H1 (cell line): ENCODE measurements around the gene RPS18. TPM values are rescaled to one million over a fixed set of nuclear protein-coding genes. Genes with fewer than 3 reads are reported as not detected.
A peak's percentile ranks its signal among the peaks of the same experiment; 100 is the strongest.

Experiments used
- CTCF ChIA-PET: fragments of 300-600 bp; sonication (Branson Sonifier 250); formaldehyde crosslinking; loops from one replicate; lab custom pipeline; 2021; ENCODE audit not compliant: partially characterized antibody; lab: Charles Lee
- POLR2A ChIA-PET: fragments of 300-600 bp; sonication (Branson Sonifier 250); formaldehyde crosslinking; loops from one replicate; lab custom pipeline; 2021; ENCODE audit warnings: inconsistent platforms; ENCODE audit not compliant: partially characterized antibody; lab: Charles Lee
- DNase-seq, 2 experiments: peaks; one replicate each; pipeline versions ENCODE4 v3.0.0 to v3.0.0-alpha.2; 2010 to 2022; ENCODE audit warnings: low spot score in 2 of 2, low read depth in 1 of 2, mixed read lengths in 1 of 2
- FAIRE-seq: peaks from 2 replicates; lab custom pipeline; 2011; peaks lifted over from hg19 to GRCh38; lab: Jason Lieb, UNC
- H2AFZ ChIP-seq: 2 replicates; pipeline ENCODE4 v1.8.1; 2012; ENCODE audit warnings: low read length, inconsistent platforms
- H2AK5ac ChIP-seq: 2 replicates; pipeline ENCODE4 v1.6.1; 2013; ENCODE audit warnings: low read depth, low read length
- H2BK120ac ChIP-seq: replicated peaks from 2 replicates; pipeline ENCODE3; 2013; ENCODE audit warnings: low read depth, low read length, inconsistent platforms
- H2BK12ac ChIP-seq: 2 replicates; pipeline ENCODE4 v1.6.1; 2013; ENCODE audit warnings: low read depth, low read length
- H2BK15ac ChIP-seq: 2 replicates; pipeline ENCODE4 v1.6.1; 2013; ENCODE audit warnings: low read length
- H2BK20ac ChIP-seq: 2 replicates; pipeline ENCODE4 v1.6.1; 2013; ENCODE audit warnings: low read length
- H2BK5ac ChIP-seq: 2 replicates; pipeline ENCODE4 v1.6.1; 2013; ENCODE audit warnings: low read depth, low read length
- H3K14ac ChIP-seq: 2 replicates; pipeline ENCODE4 v1.6.1; 2013; ENCODE audit warnings: inconsistent platforms; ENCODE audit not compliant: insufficient read length
- H3K18ac ChIP-seq: 2 replicates; pipeline ENCODE4 v1.6.1; 2013; ENCODE audit warnings: low read length; ENCODE audit errors: extremely low read depth
- H3K23ac ChIP-seq: 2 replicates; pipeline ENCODE4 v1.6.1; 2013; ENCODE audit warnings: inconsistent platforms; ENCODE audit not compliant: insufficient read length
- H3K23me2 ChIP-seq: 2 replicates; pipeline ENCODE4 v1.6.1; 2013; ENCODE audit warnings: low read depth, low read length
- H3K27ac ChIP-seq: 2 replicates; pipeline ENCODE4 v1.6.1; 2011; ENCODE audit warnings: low read depth, low read length, inconsistent platforms
- H3K27me3 ChIP-seq, 4 experiments: replicated peaks in 1 of 4; 1 replicate in 1 of 4; 2 replicates in 3 of 4; pipeline versions ENCODE4 v1.6.1 to v1.8.1; 2011 to 2013; ENCODE audit warnings: low read length in 3 of 4, mild to moderate bottlenecking in 3 of 4, inconsistent platforms in 2 of 4, mixed read lengths in 2 of 4, moderate library complexity in 1 of 4; ENCODE audit not compliant: control insufficient read depth in 3 of 4, insufficient read depth in 3 of 4; ENCODE audit errors: extremely low read depth in 1 of 4
- H3K36me3 ChIP-seq, 4 experiments: 2 replicates each; pipeline versions ENCODE4 v1.6.1 to v1.8.1; 2011 to 2013; ENCODE audit warnings: mild to moderate bottlenecking in 4 of 4, low read length in 3 of 4, moderate library complexity in 2 of 4, control low read depth in 1 of 4, inconsistent platforms in 1 of 4; ENCODE audit not compliant: insufficient read depth in 4 of 4, control insufficient read depth in 2 of 4
- H3K4ac ChIP-seq: replicated peaks from 2 replicates; pipeline ENCODE3; 2013; ENCODE audit warnings: low read length, low read depth, mixed read lengths, inconsistent platforms; ENCODE audit not compliant: insufficient read length
- H3K4me1 ChIP-seq, 4 experiments: replicated peaks in 1 of 4; 1 replicate in 1 of 4; 2 replicates in 3 of 4; pipeline versions ENCODE4 v1.6.1 to v1.8.1; 2011 to 2013; ENCODE audit warnings: low read length in 3 of 4, inconsistent platforms in 2 of 4, mixed read lengths in 1 of 4; ENCODE audit not compliant: insufficient read depth in 4 of 4, control insufficient read depth in 3 of 4
- H3K4me2 ChIP-seq, 2 experiments: 2 replicates each; pipeline versions ENCODE4 v1.6.1 to v1.8.1; 2011 to 2013; ENCODE audit warnings: low read depth in 2 of 2, low read length in 2 of 2, control low read depth in 1 of 2, inconsistent platforms in 1 of 2, mild to moderate bottlenecking in 1 of 2; ENCODE audit not compliant: insufficient read depth in 1 of 2
- H3K4me3 ChIP-seq, 4 experiments: fragments of 200-600, 300-600 bp in 1 of 4; sonication (generic), shearing (Covaris generic), sonication (Bioruptor Twin) in 1 of 4; 2 replicates each; pipeline versions ENCODE4 v1.5.1 to v1.8.1; 2011 to 2016; ENCODE audit warnings: low read length in 4 of 4, low read depth in 3 of 4, control low read depth in 2 of 4, inconsistent platforms in 2 of 4, mild to moderate bottlenecking in 2 of 4, mixed read lengths in 1 of 4, moderate library complexity in 1 of 4; ENCODE audit not compliant: insufficient read depth in 2 of 4; ENCODE audit errors: extremely low read depth in 1 of 4
- H3K56ac ChIP-seq: replicated peaks from 2 replicates; pipeline ENCODE3; 2013; ENCODE audit warnings: low read depth, mild to moderate bottlenecking, mixed read lengths, low read length, inconsistent platforms; ENCODE audit not compliant: insufficient read length
- H3K79me1 ChIP-seq: 2 replicates; pipeline ENCODE4 v1.6.1; 2013; ENCODE audit warnings: low read depth, low read length, control low read depth
- H3K79me2 ChIP-seq, 2 experiments: 2 replicates each; pipeline versions ENCODE4 v1.6.1 to v1.8.1; 2012 to 2013; ENCODE audit warnings: low read length in 2 of 2, mild to moderate bottlenecking in 2 of 2, inconsistent platforms in 1 of 2; ENCODE audit not compliant: insufficient read depth in 2 of 2, control insufficient read depth in 1 of 2
- H3K9ac ChIP-seq, 4 experiments: replicated peaks in 1 of 4; 1 replicate in 1 of 4; 2 replicates in 3 of 4; pipeline versions ENCODE4 v1.6.1 to v1.8.1; 2011 to 2013; ENCODE audit warnings: low read depth in 3 of 4, low read length in 3 of 4, control low read depth in 2 of 4, mild to moderate bottlenecking in 2 of 4, moderate library complexity in 2 of 4, inconsistent platforms in 1 of 4; ENCODE audit errors: extremely low read depth in 1 of 4
- H3K9me3 ChIP-seq, 2 experiments: 2 replicates each; pipeline versions ENCODE4 v1.6.1 to v1.8.1; 2012 to 2013; ENCODE audit warnings: mild to moderate bottlenecking in 2 of 2, moderate library complexity in 2 of 2, control low read depth in 1 of 2, inconsistent platforms in 1 of 2, low read depth in 1 of 2, low read length in 1 of 2, mixed read lengths in 1 of 2; ENCODE audit not compliant: insufficient read depth in 2 of 2
- H4K20me1 ChIP-seq, 2 experiments: replicated peaks in 1 of 2; 2 replicates each; pipeline versions ENCODE3 to v1.8.1; 2011 to 2013; ENCODE audit warnings: inconsistent platforms in 2 of 2, low read length in 2 of 2, mild to moderate bottlenecking in 1 of 2; ENCODE audit not compliant: insufficient read depth in 2 of 2, control insufficient read depth in 1 of 2
- H4K5ac ChIP-seq: 2 replicates; pipeline ENCODE4 v1.6.1; 2013; ENCODE audit warnings: low read length, low read depth, mixed read lengths, inconsistent platforms; ENCODE audit not compliant: insufficient read length
- H4K8ac ChIP-seq: 2 replicates; pipeline ENCODE4 v1.8.0; 2013; ENCODE audit warnings: mild to moderate bottlenecking, moderate library complexity, low read length, inconsistent platforms; ENCODE audit not compliant: insufficient read depth; ENCODE audit errors: extremely low read depth
- H4K91ac ChIP-seq: replicated peaks from 2 replicates; pipeline ENCODE3; 2013; ENCODE audit warnings: low read length, mixed read lengths, inconsistent platforms; ENCODE audit not compliant: insufficient read length
- CBX8 ChIP-seq: fragments of 300-800, 300-1000 bp; sonication (generic); IDR thresholded peaks from 2 replicates; pipeline ENCODE4 v1.7.1; 2016; ENCODE audit warnings: low read depth, low read length, borderline replicate concordance
- CEBPB ChIP-seq: IDR thresholded peaks from 2 replicates; pipeline ENCODE4 v1.6.1; 2012; ENCODE audit warnings: low read depth, low read length
- EGR1 ChIP-seq: IDR thresholded peaks from 2 replicates; pipeline ENCODE4 v1.6.1; 2011; ENCODE audit warnings: low read depth, low read length, borderline replicate concordance
- EZH2 ChIP-seq: fragments of 200-600 bp; sonication (generic); IDR thresholded peaks from 2 replicates; pipeline ENCODE4 v1.7.1; 2012; ENCODE audit warnings: low read depth, mild to moderate bottlenecking, moderate library complexity, low read length, inconsistent platforms; ENCODE audit not compliant: severe bottlenecking
- TAF7 ChIP-seq: optimal IDR thresholded peaks from 2 replicates; pipeline ENCODE3; 2011; ENCODE audit warnings: low read depth, mild to moderate bottlenecking, inconsistent platforms, low read length, moderate library complexity, borderline replicate concordance
- WGBS, 2 experiments: shearing (Covaris generic) in 1 of 2; methylation state at CpG; one replicate each; pipeline versions ENCODE4 v1.1.6 to v1.1.7; 2013 to 2015; ENCODE audit warnings: low lambda C conversion rate in 2 of 2, mixed read lengths in 2 of 2, inconsistent platforms in 1 of 2, low coverage in 1 of 2, missing lambda C conversion rate in 1 of 2; ENCODE audit not compliant: insufficient replicate concordance in 2 of 2, insufficient coverage in 1 of 2, insufficient read length in 1 of 2; ENCODE audit errors: extremely low coverage in 1 of 2, missing lambda C conversion rate in 1 of 2; 5-methylcytosine and 5-hydroxymethylcytosine counted together
- polyA plus RNA-seq, 7 experiments: library from polyadenylated mRNA; depleted of rRNA in 3 of 7; stranded (reverse) in 5 of 7; unstranded in 2 of 7; fragments of >200 nt in 5 of 7; fragments of 200-250 nt in 2 of 7; gene quantifications; 1 replicate in 5 of 7; 2 replicates in 1 of 7; 4 replicates in 1 of 7; pipeline versions ENCODE4 v1.2.1 to v1.2.3, GENCODE V29; 2011 to 2013; ENCODE audit warnings: missing spikeins in 2 of 7, mixed read lengths in 2 of 7
- total RNA-seq: library from RNA; stranded (reverse); fragmentation: NEBNext Ultra II Directional; extraction: Animal tissue kit (Norgen Biotek cat#: 25700); gene quantifications from 2 replicates; pipeline ENCODE4 v1.2.1, GENCODE V29; 2021

Gene RPS18
- total and polyA plus RNA-seq, 2 of the 8 experiments (the other 6 are each of a cell fraction or from before 2014, with no cell fraction given), result 2,796 to 7,099 TPM

GRCh38 chr6:33295621-33296369 is 23.9 kb downstream of the RPS18 start:
- no peak overlapping the region for H2BK120ac ChIP-seq
- H2AFZ ChIP-seq, result no peak overlapping the region
- no peak overlapping the region for H2AK5ac ChIP-seq
- peaks cover 16% of the 10 kb centered on the region for H3K23me2 ChIP-seq
- H4K8ac ChIP-seq, result no peak overlapping the region
- H3K79me2 ChIP-seq, result peaks cover 0 to 18% of the 10 kb centered on the region in 2 experiments; a peak in 2 of 4 replicates
- H3K23ac ChIP-seq, result no peak overlapping the region
- DNase-seq, result no peak
- no peak overlapping the region for H3K27ac ChIP-seq
- H4K91ac ChIP-seq, result no peak overlapping the region
- no peak for FAIRE-seq
- H2BK12ac ChIP-seq, result no peak overlapping the region
- no peak overlapping the region for H3K14ac ChIP-seq
- no peak overlapping the region for H3K4ac ChIP-seq
- H2BK20ac ChIP-seq, result no peak overlapping the region
- no peak overlapping the region for H4K5ac ChIP-seq
- H2BK5ac ChIP-seq, result no peak overlapping the region
- no peaks in the 10 kb centered on the region for H3K9me3 ChIP-seq
- H4K20me1 ChIP-seq, result peaks cover 0 to 3% of the 10 kb centered on the region in 2 experiments
- peak overlapping the region in 1 of 4 experiments; percentile 37; a peak in 2 of 7 replicates for H3K9ac ChIP-seq
- H3K4me1 ChIP-seq, result peaks cover 0 to 6% (median 4%) of the 10 kb centered on the region in 4 experiments; a peak in 6 of 7 replicates
- H3K4me2 ChIP-seq, result no peak overlapping the region; a peak in 1 of 4 replicates
- no peak overlapping the region for H2BK15ac ChIP-seq
- H3K4me3 ChIP-seq, result no peak overlapping the region
- peaks cover 6% of the 10 kb centered on the region; the same call in 1 of the 2 replicates for H3K79me1 ChIP-seq
- ChIA-PET CTCF (interaction anchor here (1.4 to 6.2 kb wide), 2 partner anchors 17 to 24 kb away, joined by 5 to 77 read pairs; partner anchors contain the start of genes B3GALT4, RPS18 and VPS52), POLR2A (interaction anchor here (1.4 to 16.7 kb wide), 5 partner anchors 7 to 138 kb away, joined by 3 to 337 read pairs (median 70); partner anchors contain the start of genes B3GALT4, PFDN6, RPS18 and TAPBP)
- H3K27me3 ChIP-seq, result no peaks in the 10 kb centered on the region
- WGBS, 2 experiments, result 88% methylated on average over 11 of the region's 15 CpGs; no CpG with 5 or more reads in 1 of the 2 experiments
- H3K36me3 ChIP-seq, result peaks cover 12 to 21% (median 17%) of the 10 kb centered on the region in 4 experiments; a peak in 7 of 8 replicates
- no peak overlapping the region for H3K18ac ChIP-seq
- no peak overlapping the region for H3K56ac ChIP-seq
- TF ChIP-seq TAF7, result no peak
- TF ChIP-seq EZH2, result no peak
- no peak for TF ChIP-seq CBX8
- no peak for TF ChIP-seq EGR1
- TF ChIP-seq CEBPB, result no peak
